A204.1 (cell line): ENCODE data around the gene ARRB1.
"Not testable (repeated sequence)": the region's sequence is repeated elsewhere in the genome, so short reads cannot be mapped to it uniquely, and the experiment has no call there.

Source experiments
- FAIRE-seq: peaks from 2 replicates; lab custom pipeline; 2012; peaks lifted over from hg19 to GRCh38; lab: Jason Lieb, UNC

The ARRB1 gene

GRCh38 chr11:75351541-75351790, at the start of gene ARRB1:
ARRB1 (minus strand) TSS chr11:75351661; CDS start chr11:75351607, 54 bp downstream.
- no peak for FAIRE-seq

GRCh38 chr11:75400146-75400865, 48.8 kb upstream of the ARRB1 start:
- no peak for FAIRE-seq

GRCh38 chr11:75399344-75400145, 48.1 kb upstream of the ARRB1 start, which contains the start of gene RPS3:
RPS3 (plus strand) TSS chr11:75399518; CDS start chr11:75399548, 30 bp downstream.
- no peak for FAIRE-seq

- FAIRE-seq, result no peak
These were observed 47.4 kb upstream of the ARRB1 start for GRCh38 chr11:75398906-75399305.

GRCh38 chr11:75394085-75394840, 42.8 kb upstream of the ARRB1 start:
- FAIRE-seq, result no peak

- no peak for FAIRE-seq
These were observed 38.5 kb upstream of the ARRB1 start for GRCh38 chr11:75389925-75390324.

- FAIRE-seq, result no peak
These were observed 37.8 kb upstream of the ARRB1 start for GRCh38 chr11:75389276-75389605.

- FAIRE-seq, result peak; percentile 80
These were observed 37.2 kb upstream of the ARRB1 start for GRCh38 chr11:75388386-75389275.

GRCh38 chr11:75387736-75388294, 36.4 kb upstream of the ARRB1 start:
- no peak for FAIRE-seq

GRCh38 chr11:75386942-75387630, 35.6 kb upstream of the ARRB1 start:
- no peak for FAIRE-seq

- no peak for FAIRE-seq
These were observed 33.1 kb upstream of the ARRB1 start for GRCh38 chr11:75384438-75385080.

GRCh38 chr11:75383246-75383645, 31.8 kb upstream of the ARRB1 start:
- no peak for FAIRE-seq

- FAIRE-seq, result no peak
These were observed 29.4 kb upstream of the ARRB1 start for GRCh38 chr11:75380716-75381420.

- no peak for FAIRE-seq
These were observed 28.8 kb upstream of the ARRB1 start for GRCh38 chr11:75380245-75380644.

GRCh38 chr11:75378776-75379175, 27.3 kb upstream of the ARRB1 start:
- FAIRE-seq, result not testable (repeated sequence)

GRCh38 chr11:75376175-75376574, 24.7 kb upstream of the ARRB1 start:
- FAIRE-seq, result no peak

GRCh38 chr11:75375626-75376025, 24.2 kb upstream of the ARRB1 start:
- FAIRE-seq, result no peak

GRCh38 chr11:75374646-75375045, 23.2 kb upstream of the ARRB1 start:
- FAIRE-seq, result no peak

- no peak for FAIRE-seq
These were observed 21.7 kb upstream of the ARRB1 start for GRCh38 chr11:75373201-75373600.
